ENCODE results near the gene HSPB8. TPM values are rescaled to one million over a fixed set of nuclear protein-coding genes. Genes with fewer than 3 reads are reported as not detected.
A peak's percentile ranks its signal among the peaks of the same experiment; 100 is the strongest.

The HSPB8 gene
- total RNA-seq, 2 experiments from 2014 or later = not detected

DNA sequence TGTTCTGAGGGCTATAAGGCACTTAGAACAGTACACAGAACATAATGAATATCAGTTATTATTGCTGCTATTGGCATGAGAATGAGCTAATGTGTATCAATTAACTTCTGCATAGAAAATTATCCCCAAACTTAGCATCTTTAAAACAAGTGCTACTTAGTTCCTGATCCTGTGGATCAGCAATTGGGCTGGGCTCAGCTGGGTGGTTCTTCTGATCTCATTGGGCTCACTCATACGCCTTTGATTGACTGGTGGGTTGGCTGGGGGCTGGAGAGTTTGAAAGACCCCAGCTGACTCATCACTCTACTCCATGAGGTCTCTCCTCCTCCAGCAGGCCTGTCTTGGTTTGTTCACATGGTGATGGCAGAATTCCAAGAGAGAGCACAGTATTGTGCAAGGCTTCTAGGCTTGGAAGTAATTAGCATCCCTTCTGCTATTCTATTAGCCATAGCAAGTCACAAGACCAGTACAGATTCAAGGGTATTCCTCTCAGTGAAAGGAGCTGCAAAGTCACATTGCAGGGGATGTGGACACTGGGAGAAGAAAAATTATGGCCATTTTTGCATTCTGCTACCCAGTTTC, 27.2 kb upstream of the HSPB8 start:
- Histone ChIP-seq H3K9me3 (ENCODE audit: control insufficient read depth in 1 of 2, insufficient read depth in 1 of 2, low read length in 2 of 2) (peaks cover 0 to 23% of the 10 kb centered on the region in 2 experiments), H3K27ac (ENCODE audit: low read depth in 1 of 2, low read length in 2 of 2) (no peak overlapping the region), H3K4me3 (ENCODE audit: low read length) (no peak overlapping the region), H3K4me1 (ENCODE audit: insufficient read depth, low read length) (no peaks in the 10 kb centered on the region), H3K27me3 (ENCODE audit: control insufficient read depth in 1 of 2, insufficient read depth in 2 of 2, low read length in 2 of 2) (peaks cover 3 to 12% of the 10 kb centered on the region in 2 experiments), H3K36me3 (ENCODE audit: insufficient read depth, low read length) (no peaks in the 10 kb centered on the region)
- ChIA-PET POLR2A (no interaction called here), CTCF (no interaction called here)
- TF ChIP-seq CTCF (IDR thresholded peaks at IDR 0.05) = no peak
- DNase-seq (no peak), ATAC-seq (ENCODE audit: poor library complexity) (no peak)
- H3K4me3 Mint-ChIP-seq = no peak overlapping the region
- no peaks in the 10 kb centered on the region for H3K4me1 Mint-ChIP-seq (ENCODE audit: low read depth)
- H3K36me3 Mint-ChIP-seq (ENCODE audit: low read depth) = no peaks in the 10 kb centered on the region
- peaks cover 51% of the 10 kb centered on the region for H3K27me3 Mint-ChIP-seq
- H3K9me3 Mint-ChIP-seq = peaks cover 7% of the 10 kb centered on the region
- no peak overlapping the region for H3K27ac Mint-ChIP-seq
- intact Hi-C loops (cut with DNase I, micrococcal nuclease) = no loop called here

DNA sequence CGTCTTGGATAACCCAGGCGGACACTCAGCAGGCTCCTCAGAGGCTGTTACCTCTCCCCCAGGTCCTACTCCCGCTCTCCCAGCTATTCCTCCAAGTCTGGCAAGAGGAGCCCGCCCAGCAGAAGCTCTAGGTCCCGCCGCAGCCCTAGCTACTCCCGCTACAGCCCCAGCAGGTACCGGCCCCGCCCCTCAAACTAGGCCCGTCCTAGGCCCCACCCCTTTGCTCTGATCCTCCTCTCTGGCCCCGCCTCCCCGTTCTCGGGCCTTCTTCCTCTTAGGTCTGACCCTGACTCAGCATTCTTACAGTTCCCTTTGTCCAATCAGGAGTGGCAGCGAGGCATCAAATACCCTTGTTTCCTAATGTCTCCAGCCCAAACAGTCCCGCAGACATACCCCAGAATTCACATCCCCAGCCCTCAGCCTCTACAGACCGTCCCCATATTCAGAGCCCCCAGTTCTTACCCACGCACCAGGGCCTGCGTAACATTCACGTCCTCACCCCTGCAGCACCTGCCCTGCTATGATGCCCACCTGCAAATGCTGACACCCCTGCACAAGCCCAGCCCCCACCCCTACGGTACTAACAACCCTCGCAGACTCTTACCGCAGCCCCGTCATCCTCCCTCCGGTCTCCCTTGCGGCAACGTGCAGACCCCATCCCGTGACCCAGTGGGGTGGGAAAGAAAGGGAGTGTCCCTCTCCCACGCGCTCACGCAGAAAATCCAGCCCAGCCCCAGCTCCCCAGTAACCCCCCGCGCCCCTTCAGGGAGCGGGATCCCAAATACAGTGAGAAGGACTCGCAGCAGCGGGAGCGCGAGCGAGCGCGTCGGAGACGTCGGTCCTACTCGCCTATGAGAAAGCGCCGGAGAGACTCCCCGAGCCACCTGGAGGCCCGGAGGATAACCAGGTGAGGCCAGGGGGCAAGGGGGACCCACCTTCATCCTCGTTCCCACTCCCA, 25.0 kb upstream of the HSPB8 start:
- ChIA-PET POLR2A (no interaction called here), CTCF (no interaction called here)
- no peak overlapping the region for H3K4me3 ChIP-seq (ENCODE audit: low read length)
- Mint-ChIP-seq H3K27ac (no peak overlapping the region), H3K9me3 (peaks cover 4% of the 10 kb centered on the region), H3K4me1 (ENCODE audit: low read depth) (no peaks in the 10 kb centered on the region), H3K36me3 (ENCODE audit: low read depth) (no peaks in the 10 kb centered on the region), H3K4me3 (no peak overlapping the region), H3K27me3 (peaks cover 51% of the 10 kb centered on the region)
- peaks cover 0 to 38% of the 10 kb centered on the region in 2 experiments for H3K9me3 ChIP-seq (ENCODE audit: control insufficient read depth in 1 of 2, insufficient read depth in 1 of 2, low read length in 2 of 2)
- DNase-seq (peak in 1 of 14 experiments; percentile 3), ATAC-seq (ENCODE audit: poor library complexity) (no peak)
- H3K27me3 ChIP-seq (ENCODE audit: control insufficient read depth in 1 of 2, insufficient read depth in 2 of 2, low read length in 2 of 2) = peaks cover 3 to 12% of the 10 kb centered on the region in 2 experiments
- no peaks in the 10 kb centered on the region for H3K36me3 ChIP-seq (ENCODE audit: insufficient read depth, low read length)
- no peaks in the 10 kb centered on the region for H3K4me1 ChIP-seq (ENCODE audit: insufficient read depth, low read length)
- H3K27ac ChIP-seq (ENCODE audit: low read depth in 1 of 2, low read length in 2 of 2) = no peak overlapping the region
- no peak for TF ChIP-seq CTCF (IDR thresholded peaks at IDR 0.05)
- intact Hi-C loops (cut with DNase I, micrococcal nuclease) = no loop called here

DNA sequence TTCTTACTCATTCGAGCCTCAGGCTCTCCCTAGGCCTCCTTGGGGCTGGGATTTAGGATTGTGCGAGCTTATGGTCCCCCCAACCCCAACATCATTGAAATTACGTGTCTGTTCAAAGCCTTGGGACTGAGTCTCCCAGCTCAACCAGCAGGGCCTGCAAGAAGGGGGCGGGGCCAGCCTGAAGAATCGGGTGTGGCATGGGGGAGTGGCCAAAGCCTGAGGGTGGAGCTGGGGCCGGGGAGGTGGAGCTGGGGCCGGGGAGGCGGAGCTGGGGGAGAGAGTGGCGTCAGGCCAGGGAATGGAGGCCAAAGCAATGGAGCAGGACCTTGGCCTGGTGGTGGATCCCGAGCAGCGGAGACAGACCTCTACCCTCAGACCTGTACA, 24.3 kb upstream of the HSPB8 start:
- Histone ChIP-seq H3K27ac (ENCODE audit: low read depth in 1 of 2, low read length in 2 of 2) (no peak overlapping the region), H3K4me3 (ENCODE audit: low read length) (no peak overlapping the region), H3K27me3 (ENCODE audit: control insufficient read depth in 1 of 2, insufficient read depth in 2 of 2, low read length in 2 of 2) (peaks cover 3 to 12% of the 10 kb centered on the region in 2 experiments), H3K9me3 (ENCODE audit: control insufficient read depth in 1 of 2, insufficient read depth in 1 of 2, low read length in 2 of 2) (peaks cover 0 to 38% of the 10 kb centered on the region in 2 experiments), H3K4me1 (ENCODE audit: insufficient read depth, low read length) (no peaks in the 10 kb centered on the region), H3K36me3 (ENCODE audit: insufficient read depth, low read length) (no peaks in the 10 kb centered on the region)
- intact Hi-C loops (cut with DNase I, micrococcal nuclease) = no loop called here
- H3K36me3 Mint-ChIP-seq (ENCODE audit: low read depth) = no peaks in the 10 kb centered on the region
- H3K9me3 Mint-ChIP-seq = peaks cover 4% of the 10 kb centered on the region
- TF ChIP-seq CTCF (IDR thresholded peaks at IDR 0.05) = no peak
- CTCF ChIA-PET = no interaction called here
- POLR2A ChIA-PET = no interaction called here
- H3K27ac Mint-ChIP-seq = no peak overlapping the region
- DNase-seq (no peak), ATAC-seq (ENCODE audit: poor library complexity) (no peak)
- peaks cover 48% of the 10 kb centered on the region for H3K27me3 Mint-ChIP-seq
- H3K4me3 Mint-ChIP-seq = no peak overlapping the region
- H3K4me1 Mint-ChIP-seq (ENCODE audit: low read depth) = no peaks in the 10 kb centered on the region
